Endothelial cell of umbilical vein (primary cell): Measurements from ENCODE around the gene PRPF31. TPM values are rescaled to one million over a fixed set of nuclear protein-coding genes. Genes with fewer than 3 reads are reported as not detected.

Experiments
- BruUV-seq: library from RNA; stranded (reverse); fragments of 400-500 nt; replicated peaks from 2 replicates; lab custom pipeline; 2021; lab: Mats Ljungman, UMichigan
- CTCF ChIA-PET: fragments of 300-600, 350-600 bp; sonication (Branson Sonifier 250); formaldehyde crosslinking; loops from one replicate; lab custom pipeline; 2021; ENCODE audit warnings: antibody characterized with exemption, inconsistent platforms; lab: Charles Lee
- POLR2A ChIA-PET: fragments of 300-600, 350-600 bp; sonication (Branson Sonifier 250); formaldehyde crosslinking; loops from one replicate; lab custom pipeline; 2021; ENCODE audit warnings: antibody characterized with exemption, inconsistent platforms; lab: Charles Lee
- DNase-seq: peaks from one replicate; pipeline ENCODE4 v3.0.0-alpha.2; 2011; ENCODE audit warnings: low read depth, low spot score
- FAIRE-seq: peaks from 2 replicates; lab custom pipeline; 2011; peaks lifted over from hg19 to GRCh38; lab: Jason Lieb, UNC
- H2AFZ ChIP-seq: 2 replicates; pipeline ENCODE4 v1.6.0; 2012; ENCODE audit warnings: low read depth, low read length, control low read depth, inconsistent platforms
- H3K27ac ChIP-seq: 2 replicates; pipeline ENCODE4 v1.5.1; 2011; ENCODE audit warnings: low read depth, mild to moderate bottlenecking, control low read depth, low read length, moderate library complexity; ENCODE audit not compliant: insufficient read depth
- H3K27me3 ChIP-seq, 2 experiments: 2 replicates each; pipeline versions ENCODE4 v1.6.0 to v1.6.1; 2011; ENCODE audit warnings: low read length in 2 of 2, mixed read lengths in 1 of 2; ENCODE audit not compliant: control insufficient read depth in 2 of 2, insufficient read depth in 2 of 2
- H3K36me3 ChIP-seq, 2 experiments: 2 replicates in 1 of 2; 3 replicates in 1 of 2; pipeline ENCODE4 v1.5.1; 2011; ENCODE audit warnings: low read length in 2 of 2, mild to moderate bottlenecking in 1 of 2, moderate library complexity in 1 of 2; ENCODE audit not compliant: control insufficient read depth in 2 of 2, insufficient read depth in 2 of 2; ENCODE audit errors: extremely low read depth in 1 of 2
- H3K4me1 ChIP-seq: 3 replicates; pipeline ENCODE4 v1.5.1; 2011; ENCODE audit warnings: mild to moderate bottlenecking, low read length; ENCODE audit not compliant: control insufficient read depth, insufficient read depth; ENCODE audit errors: extremely low read depth
- H3K4me2 ChIP-seq: 2 replicates; pipeline ENCODE4 v1.6.1; 2011; ENCODE audit warnings: low read length, control low read depth, mixed read lengths; ENCODE audit not compliant: insufficient read depth
- H3K4me3 ChIP-seq, 3 experiments: fragments of 200-600 bp in 1 of 3; sonication (generic), shearing (Covaris generic) in 1 of 3; replicated peaks in 1 of 3; 2 replicates each; pipeline ENCODE4 v1.5.1; 2011 to 2016; ENCODE audit warnings: control low read depth in 3 of 3, low read length in 3 of 3, mild to moderate bottlenecking in 2 of 3, inconsistent platforms in 1 of 3, low read depth in 1 of 3, moderate library complexity in 1 of 3; ENCODE audit not compliant: insufficient read depth in 1 of 3
- H3K79me2 ChIP-seq: 2 replicates; pipeline ENCODE4 v1.6.0; 2012; ENCODE audit warnings: low read length, inconsistent platforms; ENCODE audit not compliant: control insufficient read depth, insufficient read depth
- H3K9ac ChIP-seq: replicated peaks from 2 replicates; pipeline ENCODE3; 2011; ENCODE audit warnings: low read length, control low read depth; ENCODE audit not compliant: insufficient read depth; ENCODE audit errors: extremely low read depth
- H3K9me1 ChIP-seq: replicated peaks from 3 replicates; pipeline ENCODE4 v1.6.0; 2011; ENCODE audit warnings: mild to moderate bottlenecking, low read length; ENCODE audit not compliant: control insufficient read depth, insufficient read depth; ENCODE audit errors: extremely low read depth
- H3K9me3 ChIP-seq: replicated peaks from 2 replicates; pipeline ENCODE4 v1.5.1; 2012; ENCODE audit warnings: low read length, inconsistent platforms; ENCODE audit not compliant: control insufficient read depth, insufficient read depth
- H4K20me1 ChIP-seq: replicated peaks from 2 replicates; pipeline ENCODE3; 2011; ENCODE audit warnings: mild to moderate bottlenecking, low read length; ENCODE audit not compliant: control insufficient read depth, insufficient read depth; ENCODE audit errors: extremely low read depth
- EZH2 ChIP-seq: IDR thresholded peaks from 2 replicates; pipeline ENCODE4 v1.6.1; 2012; ENCODE audit warnings: borderline replicate concordance, low read depth, mild to moderate bottlenecking, moderate library complexity, low read length, inconsistent platforms; ENCODE audit not compliant: severe bottlenecking
- FOS ChIP-seq: IDR thresholded peaks from 2 replicates; pipeline ENCODE4 v1.6.1; 2011; ENCODE audit warnings: mild to moderate bottlenecking, low read length, moderate library complexity, borderline replicate concordance; ENCODE audit not compliant: insufficient read depth
- GATA2 ChIP-seq: IDR thresholded peaks from 2 replicates; pipeline ENCODE4 v1.7.0; 2011; ENCODE audit warnings: low read depth, mild to moderate bottlenecking, moderate library complexity, mixed read lengths, low read length; ENCODE audit not compliant: insufficient read length, insufficient read depth
- JUN ChIP-seq: IDR thresholded peaks from 2 replicates; pipeline ENCODE4 v1.6.1; 2011; ENCODE audit warnings: borderline replicate concordance, low read depth; ENCODE audit not compliant: insufficient read length, insufficient read depth
- MAX ChIP-seq: IDR thresholded peaks from 2 replicates; pipeline ENCODE4 v1.6.1; 2011; ENCODE audit not compliant: insufficient read depth, insufficient read length
- MYC ChIP-seq: IDR thresholded peaks from one replicate; pipeline ENCODE4 v1.6.1; 2011; ENCODE audit warnings: mild to moderate bottlenecking, low read depth, low read length
- POLR2A ChIP-seq: IDR thresholded peaks from 2 replicates; pipeline ENCODE4 v1.6.1; 2012; ENCODE audit warnings: low read depth, mild to moderate bottlenecking, control low read depth, low read length
- POLR2AphosphoS5 ChIP-seq: IDR thresholded peaks from 2 replicates; pipeline ENCODE4 v1.6.1; 2012; ENCODE audit warnings: low read depth, mild to moderate bottlenecking, control low read depth, low read length, moderate library complexity; ENCODE audit not compliant: insufficient read depth
- dilution Hi-C: fragments of 300-500 bp; cut with MboI; formaldehyde crosslinking; loops from one replicate; pipeline ENCODE4 v1.15.0; 2019; ENCODE audit warnings: low sequenced_read_pairs; ENCODE audit not compliant: extremely low pct_ligation_motif_present
- intact Hi-C: fragments of 100-400 bp; cut with micrococcal nuclease; formaldehyde crosslinking; loops from one replicate; pipeline ENCODE4 v1.10.0; 2022
- polyA plus RNA-seq, 4 experiments: library from polyadenylated mRNA; depleted of rRNA in 3 of 4; stranded (reverse) in 3 of 4; unstranded in 1 of 4; fragments of >200 nt; gene quantifications; 2 replicates each; pipeline versions ENCODE4 v1.2.1 to v1.2.3, GENCODE V29; 2011 to 2012; ENCODE audit warnings: missing spikeins in 1 of 4
- total RNA-seq: library from RNA; stranded (reverse); gene quantifications from 2 replicates; pipeline ENCODE4 v1.2.3, GENCODE V29; 2021
- TF ChIP-seq, protein P1 (sequence below), 2 donors: IDR thresholded peaks; 1 replicate in 1 of 2; 2 replicates in 1 of 2; pipeline ENCODE4 v1.5.1; 2011; ENCODE audit warnings: low read length in 2 of 2, mild to moderate bottlenecking in 2 of 2, moderate library complexity in 2 of 2, control low read depth in 1 of 2, inconsistent platforms in 1 of 2, low read depth in 1 of 2; ENCODE audit not compliant: insufficient read depth in 1 of 2; ENCODE audit errors: extremely low read depth in 1 of 2

The PRPF31 gene
- total and polyA plus RNA-seq, 2 donors (not counting 3 experiments of a cell fraction or from before 2014, with no cell fraction given): 76.2 to 101 TPM

- ChIA-PET POLR2A (no interaction called here), CTCF (no interaction called here)
- H4K20me1 ChIP-seq: no peaks in the 10 kb centered on the region
- no peak overlapping the region for H3K4me2 ChIP-seq
- H3K27me3 ChIP-seq: no peaks in the 10 kb centered on the region
- H3K4me3 ChIP-seq: no peak overlapping the region
- H3K4me1 ChIP-seq: no peaks in the 10 kb centered on the region
- peaks cover 8% of the 10 kb centered on the region for H3K79me2 ChIP-seq
- BruUV-seq: no TSS peak
- no peaks in the 10 kb centered on the region for H3K9me3 ChIP-seq
- H3K9ac ChIP-seq: no peak overlapping the region
- FAIRE-seq (no peak), DNase-seq (no peak)
- dilution Hi-C loops (no loop called here), intact Hi-C loops (no loop called here)
- no peaks in the 10 kb centered on the region for H3K9me1 ChIP-seq
- H3K27ac ChIP-seq: no peak overlapping the region
- H3K36me3 ChIP-seq: peaks cover 0 to 40% of the 10 kb centered on the region in 2 experiments
- TF ChIP-seq EZH2 (no peak), POLR2A (no peak), GATA2 (no peak), POLR2AphosphoS5 (no peak), JUN (no peak), FOS (no peak), MAX (no peak), MYC (no peak)
- TF ChIP-seq, protein P1, sequence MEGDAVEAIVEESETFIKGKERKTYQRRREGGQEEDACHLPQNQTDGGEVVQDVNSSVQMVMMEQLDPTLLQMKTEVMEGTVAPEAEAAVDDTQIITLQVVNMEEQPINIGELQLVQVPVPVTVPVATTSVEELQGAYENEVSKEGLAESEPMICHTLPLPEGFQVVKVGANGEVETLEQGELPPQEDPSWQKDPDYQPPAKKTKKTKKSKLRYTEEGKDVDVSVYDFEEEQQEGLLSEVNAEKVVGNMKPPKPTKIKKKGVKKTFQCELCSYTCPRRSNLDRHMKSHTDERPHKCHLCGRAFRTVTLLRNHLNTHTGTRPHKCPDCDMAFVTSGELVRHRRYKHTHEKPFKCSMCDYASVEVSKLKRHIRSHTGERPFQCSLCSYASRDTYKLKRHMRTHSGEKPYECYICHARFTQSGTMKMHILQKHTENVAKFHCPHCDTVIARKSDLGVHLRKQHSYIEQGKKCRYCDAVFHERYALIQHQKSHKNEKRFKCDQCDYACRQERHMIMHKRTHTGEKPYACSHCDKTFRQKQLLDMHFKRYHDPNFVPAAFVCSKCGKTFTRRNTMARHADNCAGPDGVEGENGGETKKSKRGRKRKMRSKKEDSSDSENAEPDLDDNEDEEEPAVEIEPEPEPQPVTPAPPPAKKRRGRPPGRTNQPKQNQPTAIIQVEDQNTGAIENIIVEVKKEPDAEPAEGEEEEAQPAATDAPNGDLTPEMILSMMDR (IDR thresholded peaks at IDR 0.05; ENCODE audit: extremely low read depth in 1 of 2, insufficient read depth in 1 of 2, low read depth in 1 of 2, low read length in 2 of 2): no peak
- H2AFZ ChIP-seq: no peak overlapping the region
Measured at GRCh38 chr19:54106716-54107115, 8.8 kb upstream of the PRPF31 start.
